ENCODE results near the gene STK11.

GRCh38 chr19:1265615-1266128 lies 60.1 kb downstream of the STK11 start:
- TF ChIP-seq REST (IDR thresholded peaks at IDR 0.05; ENCODE audit: unreplicated experiment) (no peak), EZH2 (IDR thresholded peaks at IDR 0.05; ENCODE audit: low read depth, unreplicated experiment) (no peak), CREB1 (CRISPR knock-in tag; IDR thresholded peaks at IDR 0.05; ENCODE audit: low read depth) (no peak), STAT1 (IDR thresholded peaks at IDR 0.05; ENCODE audit: unreplicated experiment) (no peak), POLR2AphosphoS5 (IDR thresholded peaks at IDR 0.05; ENCODE audit: low read depth) (no peak), JUNB (IDR thresholded peaks at IDR 0.05; ENCODE audit: unreplicated experiment) (no peak), NANOG (IDR thresholded peaks at IDR 0.05; ENCODE audit: borderline replicate concordance) (no peak), EZH2phosphoT487 (IDR thresholded peaks at IDR 0.05; ENCODE audit: unreplicated experiment) (no peak)
- TF ChIP-seq, protein P1, sequence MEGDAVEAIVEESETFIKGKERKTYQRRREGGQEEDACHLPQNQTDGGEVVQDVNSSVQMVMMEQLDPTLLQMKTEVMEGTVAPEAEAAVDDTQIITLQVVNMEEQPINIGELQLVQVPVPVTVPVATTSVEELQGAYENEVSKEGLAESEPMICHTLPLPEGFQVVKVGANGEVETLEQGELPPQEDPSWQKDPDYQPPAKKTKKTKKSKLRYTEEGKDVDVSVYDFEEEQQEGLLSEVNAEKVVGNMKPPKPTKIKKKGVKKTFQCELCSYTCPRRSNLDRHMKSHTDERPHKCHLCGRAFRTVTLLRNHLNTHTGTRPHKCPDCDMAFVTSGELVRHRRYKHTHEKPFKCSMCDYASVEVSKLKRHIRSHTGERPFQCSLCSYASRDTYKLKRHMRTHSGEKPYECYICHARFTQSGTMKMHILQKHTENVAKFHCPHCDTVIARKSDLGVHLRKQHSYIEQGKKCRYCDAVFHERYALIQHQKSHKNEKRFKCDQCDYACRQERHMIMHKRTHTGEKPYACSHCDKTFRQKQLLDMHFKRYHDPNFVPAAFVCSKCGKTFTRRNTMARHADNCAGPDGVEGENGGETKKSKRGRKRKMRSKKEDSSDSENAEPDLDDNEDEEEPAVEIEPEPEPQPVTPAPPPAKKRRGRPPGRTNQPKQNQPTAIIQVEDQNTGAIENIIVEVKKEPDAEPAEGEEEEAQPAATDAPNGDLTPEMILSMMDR (conservative IDR thresholded peaks at IDR 0.05; ENCODE audit: low read depth in 2 of 2) = no peak
- TF ChIP-seq, protein P2, sequence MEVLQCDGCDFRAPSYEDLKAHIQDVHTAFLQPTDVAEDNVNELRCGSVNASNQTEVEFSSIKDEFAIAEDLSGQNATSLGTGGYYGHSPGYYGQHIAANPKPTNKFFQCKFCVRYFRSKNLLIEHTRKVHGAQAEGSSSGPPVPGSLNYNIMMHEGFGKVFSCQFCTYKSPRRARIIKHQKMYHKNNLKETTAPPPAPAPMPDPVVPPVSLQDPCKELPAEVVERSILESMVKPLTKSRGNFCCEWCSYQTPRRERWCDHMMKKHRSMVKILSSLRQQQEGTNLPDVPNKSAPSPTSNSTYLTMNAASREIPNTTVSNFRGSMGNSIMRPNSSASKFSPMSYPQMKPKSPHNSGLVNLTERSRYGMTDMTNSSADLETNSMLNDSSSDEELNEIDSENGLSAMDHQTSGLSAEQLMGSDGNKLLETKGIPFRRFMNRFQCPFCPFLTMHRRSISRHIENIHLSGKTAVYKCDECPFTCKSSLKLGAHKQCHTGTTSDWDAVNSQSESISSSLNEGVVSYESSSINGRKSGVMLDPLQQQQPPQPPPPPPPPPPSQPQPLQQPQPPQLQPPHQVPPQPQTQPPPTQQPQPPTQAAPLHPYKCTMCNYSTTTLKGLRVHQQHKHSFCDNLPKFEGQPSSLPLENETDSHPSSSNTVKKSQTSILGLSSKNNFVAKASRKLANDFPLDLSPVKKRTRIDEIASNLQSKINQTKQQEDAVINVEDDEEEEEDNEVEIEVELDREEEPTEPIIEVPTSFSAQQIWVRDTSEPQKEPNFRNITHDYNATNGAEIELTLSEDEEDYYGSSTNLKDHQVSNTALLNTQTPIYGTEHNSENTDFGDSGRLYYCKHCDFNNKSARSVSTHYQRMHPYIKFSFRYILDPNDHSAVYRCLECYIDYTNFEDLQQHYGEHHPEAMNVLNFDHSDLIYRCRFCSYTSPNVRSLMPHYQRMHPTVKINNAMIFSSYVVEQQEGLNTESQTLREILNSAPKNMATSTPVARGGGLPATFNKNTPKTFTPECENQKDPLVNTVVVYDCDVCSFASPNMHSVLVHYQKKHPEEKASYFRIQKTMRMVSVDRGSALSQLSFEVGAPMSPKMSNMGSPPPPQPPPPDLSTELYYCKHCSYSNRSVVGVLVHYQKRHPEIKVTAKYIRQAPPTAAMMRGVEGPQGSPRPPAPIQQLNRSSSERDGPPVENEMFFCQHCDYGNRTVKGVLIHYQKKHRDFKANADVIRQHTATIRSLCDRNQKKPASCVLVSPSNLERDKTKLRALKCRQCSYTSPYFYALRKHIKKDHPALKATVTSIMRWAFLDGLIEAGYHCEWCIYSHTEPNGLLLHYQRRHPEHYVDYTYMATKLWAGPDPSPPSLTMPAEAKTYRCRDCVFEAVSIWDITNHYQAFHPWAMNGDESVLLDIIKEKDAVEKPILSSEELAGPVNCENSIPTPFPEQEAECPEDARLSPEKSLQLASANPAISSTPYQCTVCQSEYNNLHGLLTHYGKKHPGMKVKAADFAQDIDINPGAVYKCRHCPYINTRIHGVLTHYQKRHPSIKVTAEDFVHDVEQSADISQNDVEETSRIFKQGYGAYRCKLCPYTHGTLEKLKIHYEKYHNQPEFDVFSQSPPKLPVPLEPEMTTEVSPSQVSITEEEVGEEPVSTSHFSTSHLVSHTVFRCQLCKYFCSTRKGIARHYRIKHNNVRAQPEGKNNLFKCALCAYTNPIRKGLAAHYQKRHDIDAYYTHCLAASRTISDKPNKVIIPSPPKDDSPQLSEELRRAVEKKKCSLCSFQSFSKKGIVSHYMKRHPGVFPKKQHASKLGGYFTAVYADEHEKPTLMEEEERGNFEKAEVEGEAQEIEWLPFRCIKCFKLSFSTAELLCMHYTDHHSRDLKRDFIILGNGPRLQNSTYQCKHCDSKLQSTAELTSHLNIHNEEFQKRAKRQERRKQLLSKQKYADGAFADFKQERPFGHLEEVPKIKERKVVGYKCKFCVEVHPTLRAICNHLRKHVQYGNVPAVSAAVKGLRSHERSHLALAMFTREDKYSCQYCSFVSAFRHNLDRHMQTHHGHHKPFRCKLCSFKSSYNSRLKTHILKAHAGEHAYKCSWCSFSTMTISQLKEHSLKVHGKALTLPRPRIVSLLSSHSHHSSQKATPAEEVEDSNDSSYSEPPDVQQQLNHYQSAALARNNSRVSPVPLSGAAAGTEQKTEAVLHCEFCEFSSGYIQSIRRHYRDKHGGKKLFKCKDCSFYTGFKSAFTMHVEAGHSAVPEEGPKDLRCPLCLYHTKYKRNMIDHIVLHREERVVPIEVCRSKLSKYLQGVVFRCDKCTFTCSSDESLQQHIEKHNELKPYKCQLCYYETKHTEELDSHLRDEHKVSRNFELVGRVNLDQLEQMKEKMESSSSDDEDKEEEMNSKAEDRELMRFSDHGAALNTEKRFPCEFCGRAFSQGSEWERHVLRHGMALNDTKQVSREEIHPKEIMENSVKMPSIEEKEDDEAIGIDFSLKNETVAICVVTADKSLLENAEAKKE (CRISPR knock-in tag; IDR thresholded peaks at IDR 0.05) = no peak

Data from GM23338 (cell line).